ENCODE measurements around the gene PSMD4. TPM values are rescaled to one million over a fixed set of nuclear protein-coding genes. Genes with fewer than 3 reads are reported as not detected.
A peak's percentile ranks its signal among the peaks of the same experiment; 100 is the strongest.

The PSMD4 gene
- total and polyA plus RNA-seq, 2 donors (not counting 1 experiment from before 2014, with no cell fraction given) = 136 to 142 TPM

DNA sequence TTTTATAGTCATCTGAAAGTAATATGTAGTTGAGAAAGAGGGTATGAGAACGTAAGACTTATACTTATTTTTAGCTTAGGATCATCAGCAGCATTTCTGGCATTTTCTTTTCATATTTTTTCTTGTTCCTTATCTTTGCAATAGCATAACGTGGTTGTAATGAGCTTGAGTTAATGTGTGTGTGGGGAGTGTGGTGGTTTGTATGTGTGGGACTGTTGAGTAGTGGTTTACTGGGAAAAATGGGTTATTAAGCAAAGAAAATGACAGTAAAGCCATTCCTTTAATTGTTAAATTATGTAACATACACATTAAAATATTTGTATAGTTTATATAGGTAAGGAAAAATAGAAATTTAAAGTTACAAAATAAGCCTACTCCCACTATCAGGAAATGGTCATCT, 41.0 kb upstream of the PSMD4 start:
- CTCF ChIA-PET = interaction anchor here (0.6 kb wide), 1 partner anchor 91 kb away, joined by 3 read pairs; no protein-coding TSS in a partner anchor
- ATAC-seq (ENCODE audit: low read depth) (no peak), DNase-seq (no peak)
- peaks cover 18% of the 10 kb centered on the region for H3K4me1 Mint-ChIP-seq
- TF ChIP-seq EZH2 (IDR thresholded peaks at IDR 0.05; ENCODE audit: borderline replicate concordance, insufficient read depth, low read depth, low read length, poor library complexity, severe bottlenecking) (no peak), CTCF (IDR thresholded peaks at IDR 0.05) (no peak)
- no peaks in the 10 kb centered on the region for H3K27me3 Mint-ChIP-seq
- Histone ChIP-seq H3K27ac (ENCODE audit: low read length in 2 of 2) (no peak overlapping the region), H2AFZ (ENCODE audit: insufficient read depth, low read depth, low read length, poor library complexity, severe bottlenecking) (no peak overlapping the region), H3K27me3 (replicated peaks in 1 of 4; ENCODE audit: control extremely low read depth in 1 of 4, control insufficient read depth in 3 of 4, insufficient read depth in 4 of 4, low read length in 3 of 4) (no peaks in the 10 kb centered on the region), H3K4me1 (ENCODE audit: control insufficient read depth in 2 of 2, insufficient read depth in 2 of 2, low read length in 2 of 2) (no peaks in the 10 kb centered on the region), H3K4me2 (replicated peaks; ENCODE audit: low read depth, low read length, poor library complexity, severe bottlenecking) (no peak overlapping the region), H3K4me3 (ENCODE audit: control extremely low read depth in 1 of 5, extremely low read depth in 1 of 5, insufficient read depth in 1 of 5, low read depth in 2 of 5, low read length in 4 of 5) (no peak overlapping the region), H4K20me1 (ENCODE audit: control insufficient read depth, insufficient read depth, low read length, poor library complexity, severe bottlenecking) (peaks cover 20% of the 10 kb centered on the region), H3K9ac (ENCODE audit: low read length) (no peak overlapping the region), H3K36me3 (replicated peaks in 1 of 2; ENCODE audit: control extremely low read depth in 1 of 2, control insufficient read depth in 1 of 2, extremely low read depth in 1 of 2, insufficient read depth in 2 of 2, low read length in 1 of 2) (peaks cover 3 to 33% of the 10 kb centered on the region in 2 experiments), H3K9me3 (ENCODE audit: control extremely low read depth in 1 of 3, control insufficient read depth in 2 of 3, insufficient read depth in 1 of 3, low read length in 2 of 3) (no peaks in the 10 kb centered on the region), H3K79me2 (ENCODE audit: control insufficient read depth, insufficient read depth, low read length) (peaks cover 94% of the 10 kb centered on the region)
- no peaks in the 10 kb centered on the region for H3K9me3 Mint-ChIP-seq (ENCODE audit: insufficient read depth)
- WGBS (ENCODE audit: insufficient coverage) = no CpG with 5 or more reads among the region's 2 CpGs
- H3K4me3 Mint-ChIP-seq = no peak overlapping the region
- POLR2A ChIA-PET = no interaction called here
- peak overlapping the region; percentile 63 for H3K27ac Mint-ChIP-seq
- intact Hi-C loops (cut with micrococcal nuclease) = no loop called here

- Histone ChIP-seq H3K4me3 (ENCODE audit: control extremely low read depth in 1 of 5, extremely low read depth in 1 of 5, insufficient read depth in 1 of 5, low read depth in 2 of 5, low read length in 4 of 5) (no peak overlapping the region), H3K79me2 (ENCODE audit: control insufficient read depth, insufficient read depth, low read length) (peaks cover 73% of the 10 kb centered on the region), H3K9me3 (ENCODE audit: control extremely low read depth in 1 of 3, control insufficient read depth in 2 of 3, insufficient read depth in 1 of 3, low read length in 2 of 3) (no peaks in the 10 kb centered on the region), H3K27ac (ENCODE audit: low read length in 2 of 2) (no peak overlapping the region), H3K36me3 (replicated peaks in 1 of 2; ENCODE audit: control extremely low read depth in 1 of 2, control insufficient read depth in 1 of 2, extremely low read depth in 1 of 2, insufficient read depth in 2 of 2, low read length in 1 of 2) (peaks cover 7 to 29% of the 10 kb centered on the region in 2 experiments), H3K4me2 (replicated peaks; ENCODE audit: low read depth, low read length, poor library complexity, severe bottlenecking) (no peak overlapping the region), H3K27me3 (replicated peaks in 1 of 4; ENCODE audit: control extremely low read depth in 1 of 4, control insufficient read depth in 3 of 4, insufficient read depth in 4 of 4, low read length in 3 of 4) (no peaks in the 10 kb centered on the region), H3K9ac (ENCODE audit: low read length) (no peak overlapping the region), H4K20me1 (ENCODE audit: control insufficient read depth, insufficient read depth, low read length, poor library complexity, severe bottlenecking) (peaks cover 44% of the 10 kb centered on the region), H2AFZ (ENCODE audit: insufficient read depth, low read depth, low read length, poor library complexity, severe bottlenecking) (no peak overlapping the region), H3K4me1 (ENCODE audit: control insufficient read depth in 2 of 2, insufficient read depth in 2 of 2, low read length in 2 of 2) (no peaks in the 10 kb centered on the region)
- TF ChIP-seq CTCF (IDR thresholded peaks at IDR 0.05) (no peak), EZH2 (IDR thresholded peaks at IDR 0.05; ENCODE audit: borderline replicate concordance, insufficient read depth, low read depth, low read length, poor library complexity, severe bottlenecking) (no peak)
- CTCF ChIA-PET = interaction anchor here (0.5 kb wide), 1 partner anchor 32 kb away, joined by 3 read pairs; no protein-coding TSS in a partner anchor
- WGBS (ENCODE audit: insufficient coverage) = no CpG with 5 or more reads among the region's 1 CpG
- H3K27ac Mint-ChIP-seq = no peak overlapping the region
- POLR2A ChIA-PET = no interaction called here
- ATAC-seq (ENCODE audit: low read depth) (no peak), DNase-seq (no peak)
- H3K4me3 Mint-ChIP-seq = no peak overlapping the region
- peaks cover 3% of the 10 kb centered on the region for H3K4me1 Mint-ChIP-seq
- no peaks in the 10 kb centered on the region for H3K27me3 Mint-ChIP-seq
- H3K9me3 Mint-ChIP-seq (ENCODE audit: insufficient read depth) = no peaks in the 10 kb centered on the region
- intact Hi-C loops (cut with micrococcal nuclease) = no loop called here
Measured at GRCh38 chr1:151221616-151222015, 32.9 kb upstream of the PSMD4 start.

Measured in B cell (primary cell).